ENCODE results near the gene TBC1D16. TPM values are rescaled to one million over a fixed set of nuclear protein-coding genes. Genes with fewer than 3 reads are reported as not detected.

TBC1D16 gene
- total RNA-seq, 1 donor = 68.8 TPM

DNA sequence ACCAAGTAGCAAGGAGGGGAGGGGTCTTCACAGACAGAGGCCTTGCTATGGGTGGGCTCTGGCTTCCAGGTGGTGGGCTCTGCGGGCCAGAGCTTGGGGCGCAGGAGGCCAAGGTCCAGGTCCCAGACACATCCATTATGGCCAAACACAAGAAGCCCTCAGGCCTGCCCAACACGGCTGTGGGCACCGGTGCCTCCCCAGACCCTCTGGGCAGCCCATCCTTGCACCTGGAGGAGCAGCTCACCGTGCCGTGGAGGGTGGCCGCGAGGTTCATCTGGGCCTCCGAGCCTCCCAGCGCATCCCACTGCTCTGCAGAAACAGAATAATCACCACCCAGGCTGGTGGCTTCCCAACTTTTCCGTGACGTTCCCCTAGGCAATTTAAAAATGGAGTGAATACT is 55.9 kb downstream of the TBC1D16 start:
- peak; percentile 18 for DNase-seq (ENCODE audit: insufficient read length, low spot score, missing footprints)

DNA sequence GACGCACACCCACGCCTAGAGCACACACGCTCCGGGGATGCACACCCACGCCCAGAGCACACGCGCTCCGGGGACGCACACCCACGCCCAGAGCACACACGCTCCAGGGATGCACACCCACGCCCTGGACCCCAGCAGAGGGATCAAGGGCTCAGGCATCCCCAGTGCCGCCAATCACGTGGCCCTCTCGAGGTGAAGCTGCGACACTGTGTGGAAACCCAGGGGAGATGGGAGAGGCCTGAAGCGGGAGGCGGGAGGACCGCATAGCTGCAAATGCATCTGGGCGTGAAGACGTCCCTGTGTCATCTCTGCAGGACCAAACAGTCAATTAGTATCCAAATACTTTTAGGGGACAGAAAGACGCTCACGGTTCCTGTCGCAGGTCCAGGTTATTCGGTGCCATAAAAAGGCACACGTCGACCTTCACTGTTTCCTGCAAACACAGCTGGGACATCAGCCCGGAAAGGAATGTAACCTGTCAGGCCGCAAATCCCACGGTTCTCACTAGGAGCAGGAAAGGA is 56.4 kb downstream of the TBC1D16 start:
- H4K20me1 ChIP-seq (ENCODE audit: insufficient read depth, low read length) = peaks cover 49% of the 10 kb centered on the region
- no peaks in the 10 kb centered on the region for H3K36me3 ChIP-seq (ENCODE audit: insufficient read depth, low read length)
- no peak overlapping the region for H3K27ac ChIP-seq (ENCODE audit: low read depth, low read length)
- no peaks in the 10 kb centered on the region for H3K9me3 ChIP-seq (ENCODE audit: low read depth, low read length)
- TF ChIP-seq, protein P1, sequence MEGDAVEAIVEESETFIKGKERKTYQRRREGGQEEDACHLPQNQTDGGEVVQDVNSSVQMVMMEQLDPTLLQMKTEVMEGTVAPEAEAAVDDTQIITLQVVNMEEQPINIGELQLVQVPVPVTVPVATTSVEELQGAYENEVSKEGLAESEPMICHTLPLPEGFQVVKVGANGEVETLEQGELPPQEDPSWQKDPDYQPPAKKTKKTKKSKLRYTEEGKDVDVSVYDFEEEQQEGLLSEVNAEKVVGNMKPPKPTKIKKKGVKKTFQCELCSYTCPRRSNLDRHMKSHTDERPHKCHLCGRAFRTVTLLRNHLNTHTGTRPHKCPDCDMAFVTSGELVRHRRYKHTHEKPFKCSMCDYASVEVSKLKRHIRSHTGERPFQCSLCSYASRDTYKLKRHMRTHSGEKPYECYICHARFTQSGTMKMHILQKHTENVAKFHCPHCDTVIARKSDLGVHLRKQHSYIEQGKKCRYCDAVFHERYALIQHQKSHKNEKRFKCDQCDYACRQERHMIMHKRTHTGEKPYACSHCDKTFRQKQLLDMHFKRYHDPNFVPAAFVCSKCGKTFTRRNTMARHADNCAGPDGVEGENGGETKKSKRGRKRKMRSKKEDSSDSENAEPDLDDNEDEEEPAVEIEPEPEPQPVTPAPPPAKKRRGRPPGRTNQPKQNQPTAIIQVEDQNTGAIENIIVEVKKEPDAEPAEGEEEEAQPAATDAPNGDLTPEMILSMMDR (IDR thresholded peaks at IDR 0.05; ENCODE audit: extremely low read depth, low read depth, low read length) = no peak
- no peak overlapping the region for H3K4me3 ChIP-seq (ENCODE audit: insufficient read depth, low read length)
- peaks cover 5% of the 10 kb centered on the region for H3K4me1 ChIP-seq (ENCODE audit: insufficient read depth, low read length)
- H3K4me2 ChIP-seq (ENCODE audit: insufficient read depth, low read length) = no peak overlapping the region
- no peaks in the 10 kb centered on the region for H3K27me3 ChIP-seq (ENCODE audit: insufficient read depth, low read length)
- DNase-seq (ENCODE audit: insufficient read length, low spot score, missing footprints) = peak; percentile 65
- H2AFZ ChIP-seq (ENCODE audit: low read length) = no peak overlapping the region
- H3K79me2 ChIP-seq (ENCODE audit: insufficient read depth, low read length) = no peaks in the 10 kb centered on the region

More for the DNA sequence above, 55.9 kb downstream of the TBC1D16 start:
- no peaks in the 10 kb centered on the region for H3K79me2 ChIP-seq (ENCODE audit: insufficient read depth, low read length)
- H3K9me3 ChIP-seq (ENCODE audit: low read depth, low read length) = no peaks in the 10 kb centered on the region
- no peak overlapping the region for H3K4me2 ChIP-seq (ENCODE audit: insufficient read depth, low read length)
- no peaks in the 10 kb centered on the region for H3K36me3 ChIP-seq (ENCODE audit: insufficient read depth, low read length)
- H4K20me1 ChIP-seq (ENCODE audit: insufficient read depth, low read length) = peaks cover 45% of the 10 kb centered on the region
- H3K27ac ChIP-seq (ENCODE audit: low read depth, low read length) = no peak overlapping the region
- H3K27me3 ChIP-seq (ENCODE audit: insufficient read depth, low read length) = no peaks in the 10 kb centered on the region
- TF ChIP-seq, protein P1 (IDR thresholded peaks at IDR 0.05; ENCODE audit: extremely low read depth, low read depth, low read length) = no peak
- peaks cover 5% of the 10 kb centered on the region for H3K4me1 ChIP-seq (ENCODE audit: insufficient read depth, low read length)
- H3K4me3 ChIP-seq (ENCODE audit: insufficient read depth, low read length) = no peak overlapping the region
- H2AFZ ChIP-seq (ENCODE audit: low read length) = no peak overlapping the region

DNA sequence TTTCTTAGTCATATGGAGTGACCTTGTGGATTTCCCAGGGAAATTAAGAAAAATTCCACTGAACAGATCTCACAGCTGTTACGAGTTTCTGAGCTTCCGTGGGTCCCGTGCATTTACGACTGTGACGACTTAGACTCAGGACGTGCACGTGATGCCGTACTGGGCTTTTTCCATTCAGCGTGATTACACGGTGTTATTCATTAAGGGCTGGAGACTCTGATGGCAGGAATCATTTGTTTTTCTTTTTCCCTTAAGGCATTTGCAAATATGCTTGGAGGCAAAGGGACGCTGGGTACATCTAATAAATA is 57.2 kb downstream of the TBC1D16 start:
- no peak for DNase-seq (ENCODE audit: insufficient read length, low spot score, missing footprints)
- peaks cover 46% of the 10 kb centered on the region for H4K20me1 ChIP-seq (ENCODE audit: insufficient read depth, low read length)
- TF ChIP-seq, protein P1 (IDR thresholded peaks at IDR 0.05; ENCODE audit: extremely low read depth, low read depth, low read length) = no peak

DNA sequence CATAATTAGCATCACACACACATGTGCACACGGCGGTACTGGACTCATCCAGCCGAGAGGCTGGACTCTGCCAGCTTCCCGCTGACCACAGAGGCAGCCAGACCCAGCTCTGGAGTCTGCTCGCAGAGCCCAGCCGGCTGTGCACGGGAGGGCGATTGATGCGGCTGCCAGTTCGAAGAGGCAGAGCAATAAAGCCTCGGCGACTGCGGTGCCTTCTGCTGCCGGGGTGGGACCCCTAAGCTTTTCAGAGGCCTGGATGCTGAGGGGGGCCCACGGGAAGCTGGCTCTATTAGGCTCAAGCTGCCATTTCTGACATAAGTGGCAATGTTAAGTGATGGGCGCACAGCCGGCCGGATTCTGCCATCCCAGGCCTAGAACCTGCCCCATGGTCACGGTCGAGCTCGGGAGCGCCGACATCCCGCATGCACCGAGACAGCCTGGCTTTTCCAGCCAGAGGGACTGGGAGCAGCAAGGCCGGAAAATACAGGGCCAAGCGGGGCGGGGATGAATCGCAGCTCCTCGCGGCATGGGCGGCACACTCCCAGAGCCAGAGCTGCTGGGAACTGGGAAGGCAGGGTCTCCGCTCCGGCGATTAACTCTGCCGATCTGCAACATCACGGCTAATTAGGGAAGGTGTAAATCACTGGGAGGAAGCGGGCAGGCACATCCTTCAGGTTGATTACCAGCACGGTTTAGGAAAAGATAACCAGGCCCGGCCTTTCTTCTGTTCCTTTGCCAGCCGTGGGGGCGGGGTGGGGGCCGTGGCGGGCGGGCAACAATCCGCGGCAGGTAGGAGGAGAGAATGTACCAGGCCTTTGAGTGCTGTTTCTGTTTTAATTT is 57.7 kb downstream of the TBC1D16 start:
- no peak for DNase-seq (ENCODE audit: insufficient read length, low spot score, missing footprints)
- Histone ChIP-seq H3K27ac (ENCODE audit: low read depth, low read length) (no peak overlapping the region), H3K4me1 (ENCODE audit: insufficient read depth, low read length) (no peaks in the 10 kb centered on the region), H4K20me1 (ENCODE audit: insufficient read depth, low read length) (peaks cover 42% of the 10 kb centered on the region), H3K27me3 (ENCODE audit: insufficient read depth, low read length) (no peaks in the 10 kb centered on the region), H3K4me3 (ENCODE audit: insufficient read depth, low read length) (no peak overlapping the region), H3K9me3 (ENCODE audit: low read depth, low read length) (no peaks in the 10 kb centered on the region), H3K36me3 (ENCODE audit: insufficient read depth, low read length) (no peaks in the 10 kb centered on the region), H3K79me2 (ENCODE audit: insufficient read depth, low read length) (no peaks in the 10 kb centered on the region), H2AFZ (ENCODE audit: low read length) (no peak overlapping the region), H3K4me2 (ENCODE audit: insufficient read depth, low read length) (no peak overlapping the region)
- TF ChIP-seq, protein P1 (IDR thresholded peaks at IDR 0.05; ENCODE audit: extremely low read depth, low read depth, low read length) = no peak

More for the DNA sequence above, 57.2 kb downstream of the TBC1D16 start:
- Histone ChIP-seq H3K36me3 (ENCODE audit: insufficient read depth, low read length) (no peaks in the 10 kb centered on the region), H3K4me3 (ENCODE audit: insufficient read depth, low read length) (no peak overlapping the region), H3K79me2 (ENCODE audit: insufficient read depth, low read length) (no peaks in the 10 kb centered on the region), H2AFZ (ENCODE audit: low read length) (no peak overlapping the region), H3K4me1 (ENCODE audit: insufficient read depth, low read length) (peaks cover 4% of the 10 kb centered on the region), H3K9me3 (ENCODE audit: low read depth, low read length) (no peaks in the 10 kb centered on the region), H3K27ac (ENCODE audit: low read depth, low read length) (no peak overlapping the region), H3K4me2 (ENCODE audit: insufficient read depth, low read length) (no peak overlapping the region), H3K27me3 (ENCODE audit: insufficient read depth, low read length) (no peaks in the 10 kb centered on the region)
